D721Med (cell line): ENCODE results near the gene CCDC178.
A peak's percentile ranks its signal among the peaks of the same experiment; 100 is the strongest.

Experiments
- DNase-seq: peaks from one replicate; pipeline ENCODE4 v3.0.0; 2011; ENCODE audit warnings: low spot score; ENCODE audit not compliant: insufficient read length
- FAIRE-seq: peaks from 2 replicates; lab custom pipeline; 2011; peaks lifted over from hg19 to GRCh38; lab: Jason Lieb, UNC
- TF ChIP-seq, protein P1 (sequence below): IDR thresholded peaks from 2 replicates; pipeline ENCODE4 v1.5.1; 2012; ENCODE audit warnings: mild to moderate bottlenecking, control low read depth; ENCODE audit not compliant: insufficient read depth; ENCODE audit errors: missing control alignments

The CCDC178 gene

DNA sequence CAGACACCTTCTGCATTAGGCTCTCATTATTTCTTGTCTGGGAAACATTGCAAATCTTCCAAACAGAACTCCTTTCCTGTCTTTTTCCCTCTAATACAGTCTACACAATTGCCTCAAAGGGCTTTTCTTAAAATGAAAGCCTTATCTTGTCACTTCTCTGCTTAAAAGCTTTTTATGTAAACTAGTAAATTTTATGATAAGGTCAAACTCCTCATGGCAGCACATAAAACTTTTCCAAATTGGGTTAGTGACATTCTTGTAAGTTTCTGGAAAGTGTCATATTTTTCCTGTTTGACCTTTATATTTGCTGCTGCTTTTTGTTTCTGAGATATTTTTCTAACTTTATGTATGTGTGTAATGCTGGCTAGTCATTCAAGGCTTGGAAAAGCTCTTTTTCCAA lies 406.3 kb downstream of the CCDC178 start:
- FAIRE-seq (no peak), DNase-seq (no peak)
- TF ChIP-seq, protein P1, sequence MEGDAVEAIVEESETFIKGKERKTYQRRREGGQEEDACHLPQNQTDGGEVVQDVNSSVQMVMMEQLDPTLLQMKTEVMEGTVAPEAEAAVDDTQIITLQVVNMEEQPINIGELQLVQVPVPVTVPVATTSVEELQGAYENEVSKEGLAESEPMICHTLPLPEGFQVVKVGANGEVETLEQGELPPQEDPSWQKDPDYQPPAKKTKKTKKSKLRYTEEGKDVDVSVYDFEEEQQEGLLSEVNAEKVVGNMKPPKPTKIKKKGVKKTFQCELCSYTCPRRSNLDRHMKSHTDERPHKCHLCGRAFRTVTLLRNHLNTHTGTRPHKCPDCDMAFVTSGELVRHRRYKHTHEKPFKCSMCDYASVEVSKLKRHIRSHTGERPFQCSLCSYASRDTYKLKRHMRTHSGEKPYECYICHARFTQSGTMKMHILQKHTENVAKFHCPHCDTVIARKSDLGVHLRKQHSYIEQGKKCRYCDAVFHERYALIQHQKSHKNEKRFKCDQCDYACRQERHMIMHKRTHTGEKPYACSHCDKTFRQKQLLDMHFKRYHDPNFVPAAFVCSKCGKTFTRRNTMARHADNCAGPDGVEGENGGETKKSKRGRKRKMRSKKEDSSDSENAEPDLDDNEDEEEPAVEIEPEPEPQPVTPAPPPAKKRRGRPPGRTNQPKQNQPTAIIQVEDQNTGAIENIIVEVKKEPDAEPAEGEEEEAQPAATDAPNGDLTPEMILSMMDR = no peak

DNA sequence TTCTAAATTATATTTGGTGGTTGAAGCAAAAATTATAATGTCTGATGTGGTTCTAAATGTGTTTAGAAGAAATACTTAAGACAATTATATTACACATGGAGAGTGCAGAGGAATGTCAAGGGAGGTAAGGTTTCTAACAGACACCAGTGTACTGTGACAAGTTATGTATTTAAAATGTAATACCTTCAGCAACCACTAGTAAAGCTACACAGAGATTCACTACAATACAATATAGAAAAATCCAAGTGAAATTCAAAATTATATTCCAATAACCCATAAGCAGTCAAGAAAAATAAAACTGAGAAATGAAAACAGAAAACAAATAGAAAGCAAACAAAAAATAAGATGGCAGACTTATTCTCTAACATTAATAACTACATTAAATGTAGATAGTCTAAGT lies 418.2 kb downstream of the CCDC178 start:
- no peak for FAIRE-seq
- no peak for DNase-seq
- TF ChIP-seq, protein P1 = no peak

DNA sequence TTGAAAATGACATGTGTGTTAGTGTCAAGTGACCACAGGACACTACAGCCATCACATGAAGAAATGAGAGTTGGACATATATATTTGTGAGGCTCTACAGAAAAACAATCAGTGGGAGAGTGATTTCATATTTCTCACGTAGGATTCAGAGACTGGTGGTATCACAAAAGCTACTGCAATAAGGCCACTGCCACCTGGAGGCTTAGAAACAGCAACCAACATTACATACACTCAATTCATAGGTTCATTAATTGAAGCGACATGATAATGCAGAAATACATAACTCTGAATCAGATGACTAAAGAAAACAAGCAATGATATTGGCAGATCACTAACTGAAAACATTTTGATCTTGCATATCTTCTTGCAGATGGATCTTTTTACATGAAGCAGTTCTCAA lies 419.6 kb downstream of the CCDC178 start:
- FAIRE-seq (peak; percentile 87), DNase-seq (no peak)
- TF ChIP-seq, protein P1 = no peak

DNA sequence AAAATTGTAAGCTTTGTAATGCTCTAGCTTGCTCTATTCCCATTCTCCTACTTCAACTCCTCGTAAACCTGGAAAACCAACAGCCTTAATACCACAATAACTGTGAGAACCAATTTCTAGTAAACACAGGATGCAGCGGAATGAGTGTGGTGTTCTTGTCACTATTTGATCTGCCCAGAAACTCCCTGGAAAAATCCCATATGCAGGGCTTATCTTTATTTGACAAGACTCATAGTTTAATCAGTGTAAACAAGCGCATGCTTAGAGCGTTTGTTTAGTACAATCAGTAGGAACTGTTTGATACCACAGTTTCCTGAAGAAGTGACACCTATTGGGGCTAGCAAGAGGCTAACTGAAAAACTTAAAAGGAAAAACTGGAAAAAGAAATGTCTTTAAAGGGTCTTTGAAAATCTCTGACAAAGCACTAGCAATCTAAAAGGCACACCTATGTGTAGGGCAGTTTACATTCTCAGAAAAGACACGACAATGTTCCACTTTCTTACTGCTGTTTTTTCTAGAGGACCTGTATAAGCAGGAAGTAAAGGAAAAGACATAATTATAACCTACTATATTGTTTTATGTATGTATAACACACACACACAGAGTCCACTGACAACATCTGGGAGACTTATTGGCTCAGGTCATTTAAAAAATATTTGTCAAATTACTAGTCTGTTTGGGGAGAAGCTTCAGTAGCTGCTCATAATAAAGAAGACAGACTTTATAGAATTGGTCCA lies 426.3 kb downstream of the CCDC178 start:
- FAIRE-seq (peak; percentile 81), DNase-seq (no peak)
- TF ChIP-seq, protein P1 = no peak

DNA sequence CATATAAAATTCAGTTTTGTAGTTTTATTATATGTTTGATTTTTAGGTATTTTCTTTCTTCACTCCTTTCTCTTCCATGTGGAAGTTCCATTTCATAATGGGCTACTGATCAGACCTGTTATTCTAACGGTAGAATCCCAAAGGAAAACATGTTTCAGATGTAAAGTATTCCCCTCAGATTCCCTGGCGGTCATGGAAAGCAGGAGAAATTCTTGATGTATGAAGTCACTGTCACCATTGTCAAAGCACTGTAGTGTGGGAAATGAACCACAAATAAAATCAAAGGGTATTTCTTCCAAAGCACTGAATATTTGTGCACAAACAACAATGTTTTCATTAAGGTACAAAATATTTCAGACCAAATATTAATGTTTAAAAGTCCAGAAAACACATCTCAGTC lies 430.4 kb downstream of the CCDC178 start:
- DNase-seq (no peak), FAIRE-seq (peak; percentile 35)
- TF ChIP-seq, protein P1 = no peak

DNA sequence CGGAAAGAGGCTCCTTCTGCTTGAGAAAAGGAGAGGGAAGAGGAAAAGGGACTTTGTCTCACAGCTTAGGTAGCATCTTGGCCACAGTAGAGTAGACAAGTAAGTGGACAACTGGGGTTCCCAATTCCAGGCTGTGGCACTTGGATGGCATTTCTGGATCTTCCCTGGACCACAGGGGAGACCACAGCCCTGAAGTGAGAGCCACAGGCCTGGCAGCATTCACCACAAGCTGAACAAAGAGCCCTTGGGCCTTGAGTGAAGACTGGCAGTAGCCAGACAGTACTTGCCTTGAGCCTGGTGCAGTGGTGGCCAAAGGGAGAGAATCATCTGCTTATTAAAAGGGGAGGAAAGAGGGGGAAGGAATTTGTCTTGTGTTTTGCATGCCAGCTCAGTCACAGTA lies 441.6 kb downstream of the CCDC178 start:
- FAIRE-seq (no peak), DNase-seq (no peak)
- TF ChIP-seq, protein P1 = no peak

DNA sequence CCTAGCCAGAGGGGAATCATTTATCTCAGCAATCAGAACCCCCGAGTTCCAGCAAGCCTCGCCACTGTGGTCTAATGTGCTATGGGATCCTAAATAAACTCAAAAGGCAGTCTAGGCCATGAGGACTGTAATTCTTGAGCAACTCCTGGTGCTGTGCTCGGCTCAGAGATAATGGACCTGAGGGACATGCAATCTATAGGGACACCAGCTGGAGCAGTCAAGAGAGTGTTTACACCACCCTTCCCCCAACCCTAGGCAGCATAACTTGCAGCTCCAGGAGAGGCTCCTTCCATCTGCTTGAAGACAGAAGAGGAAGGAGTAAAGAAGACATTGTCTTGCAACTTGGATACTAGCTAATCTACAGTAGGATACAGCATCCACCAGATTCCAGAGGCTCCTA lies 442.2 kb downstream of the CCDC178 start:
- no peak for DNase-seq
- TF ChIP-seq, protein P1 = no peak
- no peak for FAIRE-seq
